WERI-Rb-1 (cell line): ENCODE measurements around the gene TRMT61A.

Experiments
- DNase-seq: peaks from one replicate; pipeline ENCODE4 v3.0.0-alpha.2; 2020
- H3K27ac ChIP-seq: fragments of 250-450 bp; sonication (Bioruptor Pico); 2 replicates; pipeline ENCODE4 v1.5.1; 2020; ENCODE audit warnings: mild to moderate bottlenecking, moderate library complexity
- H3K27me3 ChIP-seq: fragments of 250-450 bp; sonication (Bioruptor Pico); 2 replicates; pipeline ENCODE4 v1.5.1; 2021; ENCODE audit warnings: mild to moderate bottlenecking, low read depth, moderate library complexity; ENCODE audit not compliant: insufficient read depth, severe bottlenecking
- H3K36me3 ChIP-seq: fragments of 250-450 bp; sonication (Bioruptor Pico); 2 replicates; pipeline ENCODE4 v1.5.1; 2020; ENCODE audit warnings: mild to moderate bottlenecking, moderate library complexity
- H3K4me3 ChIP-seq: 2 replicates; pipeline ENCODE4 v1.5.1; 2011; ENCODE audit warnings: low read depth, mild to moderate bottlenecking, control low read depth, low read length
- H3K9me3 ChIP-seq: fragments of 250-450 bp; sonication (Bioruptor Pico); 2 replicates; pipeline ENCODE4 v1.5.1; 2021; ENCODE audit warnings: mild to moderate bottlenecking, moderate library complexity; ENCODE audit not compliant: severe bottlenecking
- CTCF ChIP-seq: IDR thresholded peaks from 2 replicates; pipeline ENCODE4 v1.5.1; 2011; ENCODE audit warnings: low read depth, mild to moderate bottlenecking, control low read depth, inconsistent platforms, low read length

The TRMT61A gene

DNA sequence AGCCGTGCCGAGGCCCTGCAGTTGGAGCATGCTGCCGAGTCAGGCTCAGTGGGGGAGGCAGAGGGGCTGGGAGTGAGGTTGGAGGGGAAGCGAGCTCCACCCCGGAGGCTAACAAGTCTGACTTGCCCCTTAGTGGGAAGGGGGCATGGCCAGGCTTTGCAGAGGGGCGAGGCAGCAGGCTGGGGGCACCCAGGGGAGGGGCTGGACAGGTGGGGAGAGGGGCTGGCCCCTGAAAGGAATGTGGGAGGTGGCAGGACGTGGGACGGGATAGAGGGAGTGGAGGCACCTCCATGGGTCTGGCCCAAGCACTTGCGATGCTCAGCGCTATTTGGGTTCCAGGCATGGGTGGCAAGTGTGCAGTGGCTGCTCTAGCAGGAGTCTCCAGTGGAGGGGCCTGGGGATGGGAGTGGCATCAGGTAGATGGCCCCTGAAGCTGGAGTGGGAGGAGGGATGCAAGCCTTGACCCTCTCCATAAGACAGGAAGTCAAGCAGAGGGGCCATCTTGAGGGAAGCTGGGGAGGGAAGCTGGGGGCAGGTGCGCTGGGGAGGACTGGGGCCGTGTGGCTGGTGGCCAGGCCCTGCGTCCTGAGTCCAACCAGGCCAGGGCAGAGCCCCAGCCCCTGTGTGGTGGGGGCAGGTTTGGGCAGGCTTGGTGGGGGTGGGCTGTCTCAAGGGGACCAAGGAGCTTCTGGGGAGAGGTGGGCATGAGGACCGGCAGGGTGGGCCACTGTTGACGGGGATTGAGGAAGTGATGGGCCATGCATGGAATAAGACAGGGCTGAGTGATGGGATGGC, 2.6 kb downstream of the TRMT61A start:
- DNase-seq: no peak
- Histone ChIP-seq H3K27me3 (no peaks in the 10 kb centered on the region), H3K27ac (no peak overlapping the region), H3K4me3 (no peak overlapping the region), H3K9me3 (no peaks in the 10 kb centered on the region), H3K36me3 (peaks cover 29% of the 10 kb centered on the region)
- TF ChIP-seq CTCF: no peak

- Histone ChIP-seq H3K9me3 (no peaks in the 10 kb centered on the region), H3K36me3 (peaks cover 29% of the 10 kb centered on the region), H3K27ac (no peak overlapping the region), H3K4me3 (no peak overlapping the region), H3K27me3 (no peaks in the 10 kb centered on the region)
- no peak for DNase-seq
- TF ChIP-seq CTCF: no peak
Observed at GRCh38 chr14:103532216-103533136, 3.5 kb downstream of the TRMT61A start.

- TF ChIP-seq CTCF: no peak
- no peak overlapping the region for H3K4me3 ChIP-seq
- H3K36me3 ChIP-seq: peaks cover 29% of the 10 kb centered on the region
- peak overlapping the region; percentile 94 for H3K27ac ChIP-seq
- DNase-seq: no peak
- no peaks in the 10 kb centered on the region for H3K27me3 ChIP-seq
- H3K9me3 ChIP-seq: no peaks in the 10 kb centered on the region
Observed at GRCh38 chr14:103533137-103533998, 4.4 kb downstream of the TRMT61A start.

GRCh38 chr14:103533999-103534575, 5.1 kb downstream of the TRMT61A start:
- DNase-seq: no peak
- TF ChIP-seq CTCF: no peak
- Histone ChIP-seq H3K9me3 (no peaks in the 10 kb centered on the region), H3K4me3 (no peak overlapping the region), H3K36me3 (peaks cover 29% of the 10 kb centered on the region), H3K27ac (peak overlapping the region; percentile 94), H3K27me3 (no peaks in the 10 kb centered on the region)

DNA sequence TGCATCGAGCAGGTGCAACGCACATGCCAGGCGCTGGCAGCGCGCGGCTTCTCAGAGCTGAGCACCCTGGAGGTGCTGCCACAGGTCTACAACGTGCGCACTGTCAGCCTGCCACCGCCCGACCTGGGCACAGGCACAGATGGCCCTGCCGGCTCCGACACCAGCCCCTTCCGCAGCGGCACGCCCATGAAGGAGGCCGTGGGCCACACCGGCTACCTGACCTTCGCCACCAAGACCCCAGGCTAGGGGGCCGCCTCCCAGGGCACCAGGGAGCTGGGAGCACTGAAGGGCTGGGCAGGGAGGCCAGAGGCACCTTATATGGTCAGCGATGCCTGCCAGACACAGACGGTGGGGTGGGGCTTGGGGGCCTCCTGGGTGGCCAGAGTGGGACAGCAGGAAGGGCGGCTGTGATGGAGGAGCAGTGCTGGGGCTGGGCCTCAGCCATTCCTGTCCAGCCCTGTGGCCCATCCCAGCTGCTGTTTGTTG, 5.6 kb downstream of the TRMT61A start:
- Histone ChIP-seq H3K36me3 (peaks cover 29% of the 10 kb centered on the region), H3K9me3 (no peaks in the 10 kb centered on the region), H3K27ac (peak overlapping the region; percentile 94), H3K27me3 (no peaks in the 10 kb centered on the region), H3K4me3 (no peak overlapping the region)
- DNase-seq: peak; percentile 77
- TF ChIP-seq CTCF: no peak
